Upper lobe of left lung (tissue), 4 donors: Measurements from ENCODE around the gene KRT80.

Source experiments
- POLR2AphosphoS5 ChIP-seq, 2 donors: sonication (generic); formaldehyde crosslinking; IDR thresholded peaks; one replicate each; pipeline ENCODE4 v1.5.1; 2017; ENCODE audit warnings: antibody characterized with exemption in 2 of 2
- TF ChIP-seq, protein P1 (sequence below), 6 experiments: fragments of 450-650 bp in 4 of 6; fragments of 200-600 bp in 2 of 6; sonication (generic) in 2 of 6; IDR thresholded peaks; one replicate each; pipeline ENCODE4 v1.5.1; 2016 to 2019; ENCODE audit warnings: antibody characterized with exemption in 6 of 6

DNA sequence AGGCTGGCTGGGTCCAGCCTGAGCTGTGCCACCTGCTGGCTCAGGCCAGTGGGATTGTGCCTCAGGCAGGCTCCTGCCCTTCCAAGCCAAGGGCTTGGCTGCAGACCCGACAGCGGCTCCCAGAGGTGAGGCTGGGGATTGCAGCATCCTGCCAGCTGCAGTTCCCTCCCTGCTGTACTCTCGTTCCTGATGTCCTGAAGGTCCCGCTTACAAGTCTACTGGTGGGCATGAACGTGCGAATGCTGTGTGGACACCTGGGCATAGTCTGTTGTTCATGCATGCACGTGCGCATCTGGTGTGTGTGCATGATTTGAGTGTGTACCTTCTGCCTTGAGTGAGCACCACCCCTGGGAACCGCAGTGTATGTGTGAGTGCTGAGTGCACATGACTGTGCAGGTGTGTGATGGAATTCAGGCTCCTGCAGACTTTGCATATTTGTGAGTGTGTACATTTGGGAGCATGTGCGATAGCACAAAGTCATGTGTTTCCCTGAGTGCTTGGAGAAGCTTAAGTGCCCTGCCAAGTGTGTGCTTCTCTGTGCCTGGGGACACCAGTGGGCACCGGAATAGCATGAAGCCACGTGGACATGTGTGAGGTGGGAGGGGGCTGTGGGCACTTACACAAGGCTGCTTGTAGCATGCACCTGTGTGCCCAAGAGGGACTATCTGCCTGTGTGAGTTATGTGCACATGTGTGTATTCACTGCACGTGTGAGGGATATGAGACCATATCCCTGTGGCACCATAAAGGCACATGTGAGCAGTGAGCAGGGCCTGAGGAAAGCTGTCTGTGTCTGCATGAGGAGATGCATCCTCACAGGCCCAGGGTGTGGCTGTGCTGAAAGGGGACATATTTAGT is 22.0 kb upstream of the KRT80 start:
- TF ChIP-seq, protein P1, sequence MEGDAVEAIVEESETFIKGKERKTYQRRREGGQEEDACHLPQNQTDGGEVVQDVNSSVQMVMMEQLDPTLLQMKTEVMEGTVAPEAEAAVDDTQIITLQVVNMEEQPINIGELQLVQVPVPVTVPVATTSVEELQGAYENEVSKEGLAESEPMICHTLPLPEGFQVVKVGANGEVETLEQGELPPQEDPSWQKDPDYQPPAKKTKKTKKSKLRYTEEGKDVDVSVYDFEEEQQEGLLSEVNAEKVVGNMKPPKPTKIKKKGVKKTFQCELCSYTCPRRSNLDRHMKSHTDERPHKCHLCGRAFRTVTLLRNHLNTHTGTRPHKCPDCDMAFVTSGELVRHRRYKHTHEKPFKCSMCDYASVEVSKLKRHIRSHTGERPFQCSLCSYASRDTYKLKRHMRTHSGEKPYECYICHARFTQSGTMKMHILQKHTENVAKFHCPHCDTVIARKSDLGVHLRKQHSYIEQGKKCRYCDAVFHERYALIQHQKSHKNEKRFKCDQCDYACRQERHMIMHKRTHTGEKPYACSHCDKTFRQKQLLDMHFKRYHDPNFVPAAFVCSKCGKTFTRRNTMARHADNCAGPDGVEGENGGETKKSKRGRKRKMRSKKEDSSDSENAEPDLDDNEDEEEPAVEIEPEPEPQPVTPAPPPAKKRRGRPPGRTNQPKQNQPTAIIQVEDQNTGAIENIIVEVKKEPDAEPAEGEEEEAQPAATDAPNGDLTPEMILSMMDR (IDR thresholded peaks at IDR 0.05): peak; percentile 98 to 99 (median 98)
- TF ChIP-seq POLR2AphosphoS5 (IDR thresholded peaks at IDR 0.05): peak; percentile 34 to 51
